Panc1 (cell line): Measurements from ENCODE around the gene ATP2B2. TPM values are rescaled to one million over a fixed set of nuclear protein-coding genes. Genes with fewer than 3 reads are reported as not detected.

Experiments used
- ATAC-seq: fragments of 200-7000 bp; cut with Tn5 transposase; 2 replicates; pipeline ENCODE4 v1.9.1; 2020; ENCODE audit warnings: mild to moderate bottlenecking, moderate library complexity
- BruUV-seq: library from RNA; stranded (reverse); fragments of 400-500 nt; replicated peaks from 2 replicates; lab custom pipeline; 2021; lab: Mats Ljungman, UMichigan
- CTCF ChIA-PET: fragments of 300-600 bp; sonication (Branson Sonifier 250); formaldehyde crosslinking; loops from one replicate; lab custom pipeline; 2022; ENCODE audit warnings: antibody characterized with exemption; lab: Charles Lee
- POLR2A ChIA-PET: fragments of 300-600 bp; sonication (Branson Sonifier 250); formaldehyde crosslinking; loops from one replicate; lab custom pipeline; 2022; ENCODE audit warnings: antibody characterized with exemption; lab: Charles Lee
- DNase-seq: peaks from one replicate; pipeline ENCODE4 v3.0.0-alpha.2; 2010; ENCODE audit warnings: low read depth, low spot score
- H3K27ac ChIP-seq: 2 replicates; pipeline ENCODE4 v1.5.1; 2011; ENCODE audit warnings: mild to moderate bottlenecking, low read length, inconsistent platforms
- H3K27me3 ChIP-seq: fragments of 200-500 bp; sonication (Bioruptor generic); 2 replicates; pipeline ENCODE4 v1.6.0; 2014; ENCODE audit warnings: low read length, inconsistent platforms; ENCODE audit not compliant: control insufficient read depth, insufficient read depth
- H3K36me3 ChIP-seq: fragments of 200-500 bp; sonication (Bioruptor generic); 2 replicates; pipeline ENCODE4 v1.5.1; 2014; ENCODE audit warnings: inconsistent platforms, mild to moderate bottlenecking, low read length, moderate library complexity; ENCODE audit not compliant: control insufficient read depth, insufficient read depth
- H3K4me1 ChIP-seq: 2 replicates; pipeline ENCODE4 v1.5.1; 2011; ENCODE audit warnings: inconsistent platforms, mild to moderate bottlenecking, low read length, moderate library complexity; ENCODE audit not compliant: control insufficient read depth, insufficient read depth
- H3K4me3 ChIP-seq, 2 experiments: 2 replicates each; pipeline ENCODE4 v1.5.1; 2011 to 2012; ENCODE audit warnings: low read depth in 2 of 2, low read length in 2 of 2, mild to moderate bottlenecking in 2 of 2, inconsistent platforms in 1 of 2, moderate library complexity in 1 of 2
- H3K9me3 ChIP-seq: fragments of 200-500 bp; sonication (Bioruptor generic); 2 replicates; pipeline ENCODE4 v1.5.1; 2014; ENCODE audit warnings: low read depth, mild to moderate bottlenecking, inconsistent platforms, low read length, moderate library complexity; ENCODE audit not compliant: control insufficient read depth, insufficient read depth
- CTCF ChIP-seq: fragments of 450-650 bp; IDR thresholded peaks from 2 replicates; pipeline ENCODE4 v1.5.1; 2017; ENCODE audit warnings: mild to moderate bottlenecking
- POLR2AphosphoS5 ChIP-seq: IDR thresholded peaks from 2 replicates; pipeline ENCODE4 v1.6.1; 2012; ENCODE audit warnings: mild to moderate bottlenecking, low read depth, low read length, moderate library complexity
- SIN3A ChIP-seq: IDR thresholded peaks from 2 replicates; pipeline ENCODE4 v1.6.1; 2012; ENCODE audit warnings: low read depth, mild to moderate bottlenecking, low read length, moderate library complexity, borderline replicate concordance; ENCODE audit not compliant: insufficient read depth
- TCF7L2 ChIP-seq: IDR thresholded peaks from 2 replicates; pipeline ENCODE4 v1.6.1; 2011; ENCODE audit warnings: mild to moderate bottlenecking, low read depth, low read length, inconsistent platforms
- in situ Hi-C: cut with HindIII; loops from 2 replicates; pipeline ENCODE4 v1.10.0; 2016; ENCODE audit warnings: low sequenced_read_pairs, low pct_unique_long_range_greater_than_20kb
- intact Hi-C: fragments of 100-400 bp; cut with micrococcal nuclease; formaldehyde crosslinking; loops from one replicate; pipeline ENCODE4 v1.10.0; 2022; ENCODE audit not compliant: unreplicated experiment
- total RNA-seq: library from RNA; stranded (reverse); gene quantifications from one replicate; pipeline ENCODE4 v1.2.1, GENCODE V29; 2021; ENCODE audit not compliant: unreplicated experiment
- TF ChIP-seq, protein P1 (sequence below), 2 experiments: IDR thresholded peaks; 2 replicates each; pipeline ENCODE4 v1.6.1; 2011 to 2012; ENCODE audit warnings: low read depth in 2 of 2, control low read depth in 1 of 2, low read length in 1 of 2, mild to moderate bottlenecking in 1 of 2, moderate library complexity in 1 of 2; ENCODE audit not compliant: insufficient read depth in 1 of 2

ATP2B2 gene
- total RNA-seq, 1 experiment from 2014 or later = not detected

DNA sequence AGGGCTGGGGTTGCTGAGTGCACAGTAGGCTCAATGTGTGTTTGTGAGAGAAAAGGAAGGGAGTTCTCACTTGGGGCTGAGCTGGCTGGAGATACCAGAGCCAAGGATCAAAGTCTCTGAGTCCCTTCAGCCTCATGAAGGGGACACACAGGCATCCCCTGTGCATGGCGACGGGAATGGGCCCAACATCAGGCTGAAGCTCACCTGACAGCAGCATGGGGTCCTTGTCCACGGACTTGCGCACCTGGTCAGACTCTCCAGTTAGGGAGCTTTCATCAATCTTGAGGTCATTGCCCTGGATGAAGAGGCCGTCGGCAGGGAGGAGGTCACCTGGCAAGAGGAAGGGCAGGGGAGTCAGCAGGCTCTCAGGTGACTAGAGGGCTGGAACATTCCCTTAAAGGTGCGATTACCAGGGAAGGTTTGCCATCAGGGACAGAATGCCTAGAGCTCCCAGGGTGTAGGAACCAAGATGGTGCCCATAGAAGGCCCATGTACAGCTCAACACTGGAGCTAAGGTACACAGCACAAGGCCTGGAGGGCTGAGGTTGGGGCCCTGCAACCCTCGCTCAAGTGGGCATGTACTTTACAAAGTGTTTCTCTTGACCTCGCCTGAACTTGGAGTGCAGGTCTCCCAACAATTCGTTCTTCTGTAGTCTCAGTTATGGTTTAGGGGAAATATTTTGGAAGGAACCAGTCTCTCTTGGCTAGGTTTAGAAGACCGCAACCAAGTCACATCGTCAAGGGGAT is 104.5 kb downstream of the ATP2B2 start:
- intact Hi-C loops (no loop called here), in situ Hi-C loops (no loop called here)
- DNase-seq (no peak), ATAC-seq (no peak)
- BruUV-seq = no TSS peak
- H3K4me3 ChIP-seq = no peak overlapping the region
- H3K36me3 ChIP-seq = no peaks in the 10 kb centered on the region
- H3K27me3 ChIP-seq = no peaks in the 10 kb centered on the region
- H3K27ac ChIP-seq = no peak overlapping the region
- CTCF ChIA-PET = no interaction called here
- POLR2A ChIA-PET = no interaction called here
- TF ChIP-seq SIN3A (no peak), POLR2AphosphoS5 (no peak), TCF7L2 (no peak), CTCF (no peak)
- TF ChIP-seq, protein P1, sequence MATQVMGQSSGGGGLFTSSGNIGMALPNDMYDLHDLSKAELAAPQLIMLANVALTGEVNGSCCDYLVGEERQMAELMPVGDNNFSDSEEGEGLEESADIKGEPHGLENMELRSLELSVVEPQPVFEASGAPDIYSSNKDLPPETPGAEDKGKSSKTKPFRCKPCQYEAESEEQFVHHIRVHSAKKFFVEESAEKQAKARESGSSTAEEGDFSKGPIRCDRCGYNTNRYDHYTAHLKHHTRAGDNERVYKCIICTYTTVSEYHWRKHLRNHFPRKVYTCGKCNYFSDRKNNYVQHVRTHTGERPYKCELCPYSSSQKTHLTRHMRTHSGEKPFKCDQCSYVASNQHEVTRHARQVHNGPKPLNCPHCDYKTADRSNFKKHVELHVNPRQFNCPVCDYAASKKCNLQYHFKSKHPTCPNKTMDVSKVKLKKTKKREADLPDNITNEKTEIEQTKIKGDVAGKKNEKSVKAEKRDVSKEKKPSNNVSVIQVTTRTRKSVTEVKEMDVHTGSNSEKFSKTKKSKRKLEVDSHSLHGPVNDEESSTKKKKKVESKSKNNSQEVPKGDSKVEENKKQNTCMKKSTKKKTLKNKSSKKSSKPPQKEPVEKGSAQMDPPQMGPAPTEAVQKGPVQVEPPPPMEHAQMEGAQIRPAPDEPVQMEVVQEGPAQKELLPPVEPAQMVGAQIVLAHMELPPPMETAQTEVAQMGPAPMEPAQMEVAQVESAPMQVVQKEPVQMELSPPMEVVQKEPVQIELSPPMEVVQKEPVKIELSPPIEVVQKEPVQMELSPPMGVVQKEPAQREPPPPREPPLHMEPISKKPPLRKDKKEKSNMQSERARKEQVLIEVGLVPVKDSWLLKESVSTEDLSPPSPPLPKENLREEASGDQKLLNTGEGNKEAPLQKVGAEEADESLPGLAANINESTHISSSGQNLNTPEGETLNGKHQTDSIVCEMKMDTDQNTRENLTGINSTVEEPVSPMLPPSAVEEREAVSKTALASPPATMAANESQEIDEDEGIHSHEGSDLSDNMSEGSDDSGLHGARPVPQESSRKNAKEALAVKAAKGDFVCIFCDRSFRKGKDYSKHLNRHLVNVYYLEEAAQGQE (IDR thresholded peaks at IDR 0.05; ENCODE audit: insufficient read depth in 1 of 2, low read depth in 2 of 2, low read length in 1 of 2) = no peak
- H3K4me1 ChIP-seq = no peaks in the 10 kb centered on the region
- H3K9me3 ChIP-seq = no peaks in the 10 kb centered on the region

GRCh38 chr3:10400050-10400748 is 105.2 kb downstream of the ATP2B2 start:
- CTCF ChIA-PET = interaction anchor here (0.5 to 0.6 kb wide), 2 partner anchors 227 to 268 kb away, joined by 3 to 7 read pairs; no protein-coding TSS in a partner anchor

More at GRCh38 chr3:10400050-10400748, 105.2 kb downstream of the ATP2B2 start:
- Histone ChIP-seq H3K4me1 (no peaks in the 10 kb centered on the region), H3K27ac (no peak overlapping the region), H3K9me3 (no peaks in the 10 kb centered on the region), H3K36me3 (no peaks in the 10 kb centered on the region), H3K4me3 (no peak overlapping the region), H3K27me3 (no peaks in the 10 kb centered on the region)
- BruUV-seq = no TSS peak
- intact Hi-C loops (no loop called here), in situ Hi-C loops (no loop called here)
- TF ChIP-seq, protein P1 (IDR thresholded peaks at IDR 0.05; ENCODE audit: insufficient read depth in 1 of 2, low read depth in 2 of 2, low read length in 1 of 2) = no peak
- TF ChIP-seq SIN3A (no peak), POLR2AphosphoS5 (no peak)
- ATAC-seq (no peak), DNase-seq (no peak)
- POLR2A ChIA-PET = no interaction called here
